HPDE6-E6E7 (cell line): ENCODE measurements around the gene LRMDA.
"Not testable (repeated sequence)": the region's sequence is repeated elsewhere in the genome, so short reads cannot be mapped to it uniquely, and the experiment has no call there.

Experiments
- DNase-seq: peaks from one replicate; pipeline ENCODE4 v3.0.0; 2011; ENCODE audit warnings: missing footprints; ENCODE audit errors: extremely low spot score

The LRMDA gene

DNA sequence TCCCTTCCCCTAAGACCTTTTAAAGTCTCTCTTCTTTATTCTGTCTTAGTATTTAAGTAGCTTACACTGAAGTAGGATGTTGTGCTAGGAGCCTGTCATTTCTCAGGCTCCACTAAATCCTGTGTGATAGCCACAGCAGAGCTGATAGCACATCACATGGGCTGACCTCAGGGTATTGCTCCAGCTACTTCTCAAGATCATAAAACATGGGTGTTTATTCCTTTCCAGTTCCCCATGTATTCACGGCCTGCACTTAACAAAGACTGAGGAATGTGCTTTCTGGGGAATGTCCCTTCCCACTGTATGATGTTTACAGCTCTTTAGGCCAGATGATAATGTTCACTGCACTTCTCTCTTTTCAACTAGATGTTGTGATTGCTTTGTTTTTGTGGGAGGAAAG is 1119.4 kb downstream of the LRMDA start:
- no peak for DNase-seq

DNA sequence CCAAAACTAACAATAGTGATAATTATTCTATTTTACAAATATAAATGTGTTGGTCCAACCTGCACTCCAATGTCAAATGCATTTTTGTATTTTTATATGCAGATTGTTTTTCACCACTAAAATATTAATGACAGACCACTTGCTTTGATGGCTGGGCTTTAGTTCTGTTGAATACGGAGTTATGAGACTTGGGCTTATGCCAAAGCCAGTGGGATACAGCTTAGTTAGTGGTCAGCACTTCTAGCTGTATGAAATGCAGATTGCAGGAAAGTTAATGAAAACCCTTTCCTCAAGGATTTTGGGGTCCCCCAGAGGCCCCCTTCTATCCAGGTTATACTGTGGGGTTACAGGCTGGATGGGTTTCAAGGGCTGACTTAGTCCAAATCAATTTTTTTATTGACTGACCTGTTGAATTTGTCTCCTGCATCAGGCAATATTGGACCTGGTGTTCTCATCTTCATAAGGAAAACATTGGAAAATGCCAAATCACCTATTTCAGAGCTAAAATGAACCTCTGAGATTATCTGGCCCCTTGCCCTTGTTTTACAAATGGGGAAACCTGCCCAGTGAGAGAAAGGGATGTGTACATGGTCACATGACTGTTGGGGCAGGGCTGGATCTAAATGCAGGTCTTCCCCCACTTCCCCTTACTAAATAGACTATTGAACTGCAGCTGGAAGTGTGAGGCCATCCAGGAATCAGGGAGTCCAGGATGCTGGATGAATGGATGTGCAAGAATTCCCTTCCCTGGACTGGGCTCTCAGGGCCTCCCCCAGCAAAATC is 1120.9 kb downstream of the LRMDA start:
- no peak for DNase-seq

DNA sequence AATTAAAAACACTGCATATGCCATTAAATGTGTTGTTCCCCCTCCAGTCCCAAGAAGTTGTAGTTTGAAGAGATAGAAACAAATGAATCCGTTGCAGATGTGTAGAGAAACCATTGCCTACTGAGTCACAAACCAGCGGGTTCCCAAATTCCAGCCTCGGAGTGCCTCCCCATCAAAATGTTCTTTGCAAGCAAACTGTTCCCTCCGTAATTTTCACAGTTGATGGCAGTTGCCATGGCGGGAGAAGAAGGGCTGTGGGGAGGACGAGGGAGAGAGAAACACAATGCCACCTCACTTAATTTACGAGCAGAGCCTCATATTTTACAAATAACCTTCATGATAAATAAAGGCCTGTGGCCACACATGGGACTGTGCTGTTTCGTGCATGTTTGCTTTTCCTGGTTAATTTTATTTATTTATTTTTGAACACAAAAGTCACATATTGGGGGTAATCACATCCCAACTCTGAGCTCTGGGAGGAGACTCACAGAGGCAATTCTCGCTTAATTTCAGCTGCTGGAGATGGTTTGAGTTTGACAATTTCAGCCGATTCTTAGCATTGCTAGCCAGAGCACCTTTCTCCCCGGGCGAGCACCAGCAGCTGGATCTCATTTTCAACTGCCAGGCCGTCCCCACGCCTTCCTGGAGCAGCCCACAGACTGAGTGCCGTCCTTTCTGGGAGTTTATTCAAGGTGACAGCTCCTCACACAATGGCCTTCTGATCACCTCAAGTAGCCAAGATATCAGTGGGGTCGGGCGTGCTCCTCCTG is 1122.0 kb downstream of the LRMDA start:
- DNase-seq: no peak

DNA sequence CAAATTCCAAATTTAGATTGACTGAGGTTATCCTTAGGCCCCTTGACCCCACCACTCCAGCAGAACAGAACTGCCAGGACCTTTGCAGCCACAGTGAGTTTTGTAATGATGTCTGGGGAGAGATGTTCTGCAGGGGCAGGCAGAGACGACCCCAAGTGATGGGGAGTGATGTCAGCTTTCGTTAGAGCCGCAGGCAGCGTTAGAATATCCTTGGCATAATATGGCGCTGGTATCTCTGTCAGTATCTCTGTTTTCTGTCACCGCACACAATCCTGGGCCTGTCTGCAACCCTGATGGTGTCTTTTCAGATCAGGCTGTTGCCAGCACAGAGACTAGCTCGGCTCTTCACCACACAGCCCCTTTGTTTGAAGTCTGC is 1122.6 kb downstream of the LRMDA start:
- DNase-seq: no peak

DNA sequence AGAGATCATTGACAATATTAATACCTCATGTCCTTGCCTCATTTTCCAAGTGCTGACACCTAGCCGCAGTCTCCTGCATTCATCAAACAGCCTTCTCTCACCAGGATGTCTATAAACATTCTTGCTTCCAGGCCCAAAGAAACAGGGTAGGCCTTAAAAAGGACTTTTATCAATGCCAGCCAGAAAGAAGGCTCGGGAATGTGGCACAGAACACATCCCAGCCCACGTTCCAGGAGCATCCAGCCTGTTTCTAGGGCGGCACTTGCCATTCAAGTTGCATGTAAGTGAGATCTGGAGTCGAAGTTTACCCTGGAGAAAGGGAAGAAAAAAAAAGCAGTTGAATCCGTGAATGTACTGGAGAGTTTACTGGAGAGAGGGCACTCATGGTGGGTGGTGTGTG is 1123.1 kb downstream of the LRMDA start:
- no peak for DNase-seq

DNA sequence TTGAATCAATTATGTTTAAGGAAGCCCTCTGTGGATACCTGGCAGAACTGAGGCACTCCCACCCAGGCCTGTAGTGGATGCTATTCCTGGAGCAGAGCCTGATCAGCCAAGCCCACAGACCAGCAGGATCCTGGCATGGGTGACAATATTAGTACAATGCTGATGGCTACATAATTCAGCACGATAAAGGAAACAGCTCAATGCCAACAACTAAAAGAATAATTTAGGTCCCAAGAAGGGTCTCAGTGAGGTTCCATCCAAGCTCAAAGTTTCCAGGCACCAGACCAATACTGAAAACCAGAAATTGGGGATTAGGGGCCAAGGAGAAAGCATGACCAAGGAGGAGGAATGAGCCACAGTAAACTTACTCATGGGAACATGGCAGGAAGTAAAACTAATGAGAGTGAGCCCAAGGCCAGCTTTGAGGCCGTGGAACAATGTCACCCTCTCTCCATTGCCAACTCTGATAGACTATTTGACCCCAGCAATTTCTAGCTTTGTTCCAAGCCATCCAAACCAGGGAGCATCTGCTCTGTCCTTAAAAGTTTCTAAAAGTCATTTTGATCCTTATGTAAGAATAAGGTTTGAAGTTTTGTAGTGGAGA is 1123.7 kb downstream of the LRMDA start:
- no peak for DNase-seq

DNA sequence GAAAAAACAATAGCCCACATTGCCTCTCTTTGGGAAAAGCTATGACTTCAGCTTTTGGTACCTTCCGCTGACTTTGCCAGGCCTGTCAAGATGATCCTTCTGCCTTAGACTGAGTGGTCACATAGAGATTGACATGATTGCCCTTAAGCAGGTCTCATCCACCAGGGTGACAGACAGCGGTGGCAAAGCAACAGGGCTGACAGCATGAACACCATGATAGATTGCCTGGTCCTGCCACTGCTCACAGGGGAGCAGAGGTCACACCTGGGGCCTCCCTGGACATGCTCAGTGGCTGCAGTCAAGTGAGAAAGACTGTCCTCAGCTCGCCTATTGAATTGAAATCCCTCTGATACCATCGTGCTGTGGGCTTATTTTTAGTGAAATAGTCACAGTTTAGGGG is 1125.9 kb downstream of the LRMDA start:
- no peak for DNase-seq

DNA sequence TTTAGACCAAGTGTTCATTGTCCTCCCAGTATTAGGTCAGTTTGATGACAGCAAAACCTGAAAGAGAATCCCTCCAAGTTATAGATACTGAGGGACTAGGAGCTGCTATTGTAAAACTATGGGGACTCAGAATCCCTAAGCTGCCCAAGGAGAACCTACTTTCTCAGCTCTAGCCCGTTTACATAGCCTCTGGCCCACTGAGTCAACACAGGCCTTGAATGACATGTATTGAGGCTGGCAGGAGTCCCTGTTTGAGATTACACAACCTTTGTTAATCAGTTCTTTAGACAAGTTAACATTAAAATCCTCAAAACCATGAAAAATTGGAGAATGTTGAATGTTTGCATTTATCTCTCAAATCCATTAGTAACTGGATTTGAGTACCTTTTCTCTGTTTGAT is 1127.2 kb downstream of the LRMDA start:
- no peak for DNase-seq

DNA sequence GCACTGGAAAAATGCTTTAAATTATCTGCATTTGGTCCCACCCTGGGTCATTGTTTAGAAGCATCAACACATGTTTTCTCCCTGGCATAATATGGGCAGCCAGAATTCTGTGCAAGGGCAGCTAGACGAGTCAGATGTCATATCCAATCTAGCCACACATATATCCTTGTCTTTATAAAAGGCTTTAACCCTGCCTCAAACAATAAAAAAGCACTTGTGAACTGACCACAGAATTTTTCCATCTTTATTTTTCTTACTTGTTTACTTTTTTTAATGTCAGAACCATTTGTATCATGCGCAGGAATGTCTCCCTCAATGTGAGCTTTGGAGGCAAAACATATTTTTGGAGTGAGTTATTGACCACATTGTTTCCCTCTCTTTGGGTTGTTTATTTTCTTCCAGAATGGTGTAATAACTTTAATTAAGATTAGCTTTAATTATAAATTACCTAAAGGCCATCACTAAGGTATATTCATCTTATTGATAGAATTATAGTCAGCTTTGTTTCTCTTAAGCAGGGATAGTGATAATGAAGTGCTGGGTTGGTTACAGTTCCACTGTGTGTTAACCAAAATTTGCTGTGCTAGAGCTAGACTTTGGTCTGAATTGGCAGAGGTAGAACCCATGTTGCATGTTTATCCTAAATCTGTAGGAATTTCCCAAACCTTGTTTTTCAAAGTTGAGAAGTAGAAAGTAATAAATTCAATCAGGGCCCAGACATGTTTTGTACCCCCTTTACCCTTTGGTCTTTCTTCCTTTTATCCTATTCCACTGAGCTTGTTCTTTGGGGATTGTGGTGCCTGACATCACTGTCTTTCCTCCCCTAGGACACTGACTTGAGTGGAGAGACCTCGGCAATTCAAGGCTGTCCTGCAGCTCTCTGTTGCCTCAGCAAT is 1127.8 kb downstream of the LRMDA start:
- no peak for DNase-seq

DNA sequence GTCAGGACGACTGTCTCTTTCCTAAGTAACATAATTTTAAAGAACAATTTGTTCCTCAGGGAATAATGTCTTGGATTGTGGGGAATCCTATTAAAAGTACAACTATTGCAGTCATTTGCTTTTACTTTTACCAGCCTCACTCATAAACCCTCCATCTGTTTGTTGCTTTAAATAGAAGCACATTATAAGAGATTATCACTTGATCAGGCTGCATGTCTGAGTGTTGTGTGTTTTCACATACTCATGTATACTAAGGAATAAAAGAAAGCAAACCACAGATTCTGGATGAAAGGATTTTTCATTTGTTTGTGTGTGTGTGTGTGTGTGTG is 1128.4 kb downstream of the LRMDA start:
- no peak for DNase-seq

DNA sequence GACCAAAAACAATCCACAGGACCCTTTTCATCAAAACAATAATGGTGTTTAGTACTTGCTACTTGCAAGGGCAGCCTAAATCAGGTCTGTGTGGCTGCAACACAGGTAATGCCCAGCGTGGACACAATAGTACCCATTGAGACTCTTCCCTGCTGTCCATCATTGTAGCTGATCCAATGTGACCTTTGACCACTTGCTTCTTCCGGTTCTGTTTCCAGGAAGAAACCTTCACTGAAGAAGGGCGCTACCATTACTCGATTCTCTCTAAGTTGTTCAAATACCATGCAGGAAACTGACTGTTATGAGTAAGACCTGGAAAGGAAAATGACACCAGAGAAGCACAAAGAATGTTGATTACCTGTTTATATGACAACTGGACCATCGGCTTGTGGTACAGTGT is 1128.9 kb downstream of the LRMDA start:
- no peak for DNase-seq

DNA sequence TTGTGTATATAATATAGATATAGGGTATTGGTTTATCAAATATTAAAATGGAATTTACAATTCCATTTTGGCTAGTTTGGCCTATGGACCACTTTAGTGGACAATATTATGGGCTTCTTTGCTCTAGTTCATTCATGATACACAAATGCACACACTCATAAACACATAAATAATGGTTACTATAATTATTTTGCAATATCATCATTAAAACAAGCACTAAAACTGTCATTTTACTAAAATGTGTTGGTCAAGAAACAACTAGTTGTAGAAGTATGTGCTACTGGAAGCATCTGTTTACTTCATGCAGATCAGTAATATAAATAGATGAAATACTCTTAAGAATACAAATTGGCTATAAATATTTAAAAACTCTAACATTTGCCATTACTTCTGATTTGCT is 1131.9 kb downstream of the LRMDA start:
- no peak for DNase-seq

DNA sequence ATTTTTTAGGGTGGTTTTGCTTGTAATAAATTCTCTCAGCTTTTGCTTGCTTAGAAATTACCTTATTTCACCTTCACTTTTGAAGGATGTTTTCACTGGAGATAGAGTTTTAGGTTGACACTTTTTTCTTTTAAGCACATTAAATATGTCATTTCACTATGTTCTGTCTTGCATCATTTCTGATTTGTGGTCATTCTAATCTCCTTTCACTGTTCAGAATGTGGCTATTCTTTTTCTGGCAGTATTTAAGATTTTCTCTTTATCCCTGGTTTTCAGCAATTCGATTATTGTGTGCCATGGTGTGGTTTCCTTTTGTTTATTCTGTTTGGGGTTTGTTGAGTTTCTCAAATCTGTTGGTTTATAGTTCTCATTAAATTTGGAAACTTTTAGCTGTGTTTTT is 1140.6 kb downstream of the LRMDA start:
- DNase-seq: no peak

DNA sequence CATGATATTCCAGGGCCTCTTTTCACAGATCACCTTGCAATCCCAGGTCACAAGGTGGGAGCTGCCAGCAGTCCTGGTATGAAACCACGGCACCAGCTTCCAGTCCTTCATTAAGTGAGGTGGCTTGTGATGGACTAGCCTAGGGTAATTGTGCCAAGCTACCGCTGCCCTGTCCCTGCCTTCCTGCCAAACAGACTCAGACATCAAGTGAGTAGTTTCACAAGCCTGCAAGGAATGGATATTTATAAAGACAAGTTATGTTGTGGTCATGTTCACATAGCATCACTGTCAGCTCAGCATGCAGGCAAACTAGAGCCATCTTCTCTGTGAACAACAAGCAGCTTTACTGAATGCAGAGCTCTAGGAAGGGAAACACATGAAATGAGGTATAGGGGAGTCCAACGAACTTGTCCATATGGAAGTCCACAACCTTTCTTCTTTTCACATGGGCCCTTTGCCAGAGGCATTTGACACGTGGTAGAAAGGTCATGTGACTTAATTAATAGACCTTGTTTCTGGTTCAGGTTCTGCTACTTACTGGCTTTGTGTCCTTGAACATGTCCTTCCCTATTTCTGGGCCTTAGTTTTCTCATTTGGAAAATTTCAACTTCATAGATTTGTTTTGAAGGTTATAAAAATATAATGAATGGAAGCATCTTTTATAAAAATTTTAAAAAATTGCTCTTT is 1145.0 kb downstream of the LRMDA start:
- no peak for DNase-seq

DNA sequence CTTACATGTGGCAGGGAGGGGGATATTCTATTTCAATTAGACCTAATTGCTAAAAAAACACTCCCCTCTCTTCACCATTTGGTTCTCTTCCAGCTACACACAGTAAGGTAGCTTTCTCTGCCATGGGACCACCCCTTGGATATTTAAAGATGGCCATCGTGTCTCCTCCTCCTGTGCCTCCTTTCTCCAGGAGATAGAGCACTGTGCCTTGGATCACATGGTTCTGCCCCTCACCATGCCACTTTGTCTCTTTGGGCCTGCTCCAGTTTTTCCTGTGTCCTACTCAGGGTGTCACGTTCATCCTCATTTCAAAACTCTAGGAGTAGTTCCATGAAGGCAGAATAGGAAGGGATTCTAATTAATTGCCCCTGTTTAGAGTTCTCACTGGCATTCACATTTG is 1146.0 kb downstream of the LRMDA start:
- DNase-seq: no peak

DNA sequence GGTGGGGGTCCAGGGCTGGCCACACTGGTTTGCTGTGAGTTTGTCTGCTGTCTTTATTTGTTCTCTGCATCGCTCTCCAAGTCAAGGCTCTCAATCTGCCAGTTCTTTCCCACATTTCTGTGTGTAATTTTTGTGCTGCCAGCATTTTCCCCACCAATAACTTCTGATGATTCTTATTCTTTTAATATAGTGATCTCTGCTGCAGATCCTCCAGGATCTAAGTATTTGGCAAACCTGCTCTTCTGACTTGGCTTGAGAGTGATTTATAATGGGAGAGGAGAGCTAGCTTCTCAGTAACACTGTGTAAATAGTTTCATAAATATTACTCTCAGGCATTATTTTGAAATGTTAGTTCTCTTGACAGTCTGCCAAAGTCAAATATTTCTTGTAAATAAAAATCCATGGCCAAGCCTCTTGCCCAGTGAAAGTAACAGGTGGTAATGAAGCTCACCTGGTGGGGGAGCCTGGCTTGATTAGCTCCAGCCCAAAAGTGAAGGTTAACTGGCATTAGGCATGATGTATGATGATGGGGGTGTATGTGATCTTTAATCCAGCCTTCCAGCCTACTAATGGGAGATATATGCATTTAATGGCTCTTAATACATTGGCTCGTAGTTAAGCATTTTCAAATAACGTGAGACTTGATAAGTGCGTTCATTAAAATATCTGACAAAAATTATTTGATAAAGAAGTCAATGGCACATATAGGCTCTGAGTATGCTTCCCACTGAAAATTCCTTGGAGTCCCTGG is 1150.3 kb downstream of the LRMDA start:
- no peak for DNase-seq

DNA sequence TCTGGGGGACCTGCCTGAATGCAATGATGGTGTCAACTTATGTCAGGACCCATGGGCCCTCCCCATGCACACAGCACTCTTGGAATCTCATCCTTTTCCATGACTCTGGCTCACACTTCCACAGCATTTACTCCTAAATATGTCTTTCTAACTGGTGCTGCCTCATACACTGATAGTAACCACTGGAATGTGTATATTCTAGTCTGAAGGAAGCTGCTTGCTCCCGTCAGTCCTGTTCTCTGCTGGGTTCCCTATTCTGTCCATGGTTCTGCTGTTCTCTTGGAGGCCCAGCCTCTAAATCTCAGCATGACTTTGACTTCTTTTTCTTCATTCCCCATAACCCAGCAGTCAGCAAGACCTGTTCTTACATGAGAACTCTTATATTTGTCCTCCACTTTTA is 1151.1 kb downstream of the LRMDA start:
- DNase-seq: no peak

DNA sequence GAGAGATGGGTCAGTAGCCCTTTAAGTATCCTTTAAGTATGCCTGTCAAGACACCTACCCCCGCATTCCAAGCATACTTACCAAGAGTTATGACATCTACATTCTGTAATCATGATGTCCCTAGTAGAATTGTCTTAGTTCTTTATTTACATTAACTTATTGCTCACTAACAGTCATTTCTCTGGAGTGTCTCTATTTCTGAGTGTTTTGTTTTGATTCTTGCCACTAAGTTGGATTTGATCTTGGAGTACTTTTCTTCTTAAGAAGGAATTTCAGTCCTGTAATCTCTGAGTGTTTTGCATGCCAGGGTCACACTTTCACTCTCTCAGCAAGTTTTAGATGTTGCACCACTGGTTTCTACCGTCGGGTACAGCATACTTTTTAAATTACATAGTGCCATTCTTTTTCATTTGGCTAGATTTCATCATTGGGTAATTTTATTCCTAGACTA is 1152.3 kb downstream of the LRMDA start:
- peak; percentile 55 for DNase-seq

DNA sequence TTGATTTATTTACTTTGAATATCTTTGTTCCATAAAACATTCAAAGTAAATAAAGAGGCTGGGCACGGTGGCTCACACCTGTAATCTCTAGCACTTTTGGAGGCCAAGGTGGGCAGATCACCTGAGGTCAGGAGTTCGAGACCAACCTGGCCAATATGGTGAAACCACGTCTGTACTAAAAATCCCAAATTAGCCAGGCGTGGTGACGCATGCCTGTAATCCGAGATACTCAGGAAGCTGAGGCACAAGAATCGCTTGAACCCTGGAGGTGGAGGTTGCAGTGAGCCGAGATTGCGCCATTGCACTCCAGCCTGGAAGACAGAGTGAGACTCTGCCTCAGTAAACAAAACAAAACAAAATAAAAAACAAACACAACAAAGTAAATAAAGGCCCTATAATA is 1153.0 kb downstream of the LRMDA start:
- not testable (repeated sequence) for DNase-seq
